ENCODE measurements around the gene TRAPPC13. TPM values are rescaled to one million over a fixed set of nuclear protein-coding genes. Genes with fewer than 3 reads are reported as not detected.

TRAPPC13 gene
- total RNA-seq, 1 donor from 2014 or later, result 23.3 TPM

GRCh38 chr5:65702036-65702435, 77.2 kb downstream of the TRAPPC13 start:
- TF ChIP-seq CTCF (IDR thresholded peaks at IDR 0.05; ENCODE audit: borderline replicate concordance), result no peak
- intact Hi-C loops (cut with micrococcal nuclease), result no loop called here
- no peak for DNase-seq
- Histone ChIP-seq H3K36me3 (peaks cover 31% of the 10 kb centered on the region), H3K9me3 (replicated peaks) (no peaks in the 10 kb centered on the region), H3K4me3 (no peak overlapping the region), H3K4me1 (no peaks in the 10 kb centered on the region), H3K27ac (replicated peaks) (no peak overlapping the region), H3K27me3 (ENCODE audit: low read depth) (no peaks in the 10 kb centered on the region)

- DNase-seq, result no peak
- Histone ChIP-seq H3K27me3 (ENCODE audit: low read depth) (no peaks in the 10 kb centered on the region), H3K4me1 (no peaks in the 10 kb centered on the region), H3K9me3 (replicated peaks) (no peaks in the 10 kb centered on the region), H3K4me3 (no peak overlapping the region), H3K36me3 (peaks cover 31% of the 10 kb centered on the region), H3K27ac (replicated peaks) (no peak overlapping the region)
- TF ChIP-seq CTCF (IDR thresholded peaks at IDR 0.05; ENCODE audit: borderline replicate concordance), result no peak
- intact Hi-C loops (cut with micrococcal nuclease), result no loop called here
Measured at GRCh38 chr5:65704621-65705239, 79.9 kb downstream of the TRAPPC13 start.

DNA sequence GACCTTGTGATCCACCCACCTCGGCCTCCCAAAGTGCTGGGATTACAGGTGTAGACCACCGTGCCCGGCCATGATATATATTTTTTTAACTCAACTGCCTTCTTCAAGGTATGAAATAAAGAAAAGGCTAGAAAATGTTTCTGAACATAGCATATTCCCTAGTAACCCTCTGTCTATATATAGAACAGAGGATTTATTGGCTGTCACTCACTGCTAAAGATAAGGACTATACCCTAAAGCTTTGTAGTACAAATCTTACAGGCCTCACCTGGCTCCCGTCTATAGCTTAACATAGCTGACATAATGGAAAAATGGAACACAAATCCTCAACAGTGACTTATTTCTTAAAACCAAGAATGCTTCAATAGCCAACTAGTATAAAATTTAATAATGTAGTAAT, 82.8 kb downstream of the TRAPPC13 start:
- Histone ChIP-seq H3K27ac (replicated peaks) (no peak overlapping the region), H3K4me3 (no peak overlapping the region), H3K36me3 (peaks cover 36% of the 10 kb centered on the region), H3K4me1 (no peaks in the 10 kb centered on the region), H3K27me3 (ENCODE audit: low read depth) (no peaks in the 10 kb centered on the region), H3K9me3 (replicated peaks) (no peaks in the 10 kb centered on the region)
- TF ChIP-seq CTCF (IDR thresholded peaks at IDR 0.05; ENCODE audit: borderline replicate concordance), result no peak
- no peak for DNase-seq
- intact Hi-C loops (cut with micrococcal nuclease), result no loop called here

DNA sequence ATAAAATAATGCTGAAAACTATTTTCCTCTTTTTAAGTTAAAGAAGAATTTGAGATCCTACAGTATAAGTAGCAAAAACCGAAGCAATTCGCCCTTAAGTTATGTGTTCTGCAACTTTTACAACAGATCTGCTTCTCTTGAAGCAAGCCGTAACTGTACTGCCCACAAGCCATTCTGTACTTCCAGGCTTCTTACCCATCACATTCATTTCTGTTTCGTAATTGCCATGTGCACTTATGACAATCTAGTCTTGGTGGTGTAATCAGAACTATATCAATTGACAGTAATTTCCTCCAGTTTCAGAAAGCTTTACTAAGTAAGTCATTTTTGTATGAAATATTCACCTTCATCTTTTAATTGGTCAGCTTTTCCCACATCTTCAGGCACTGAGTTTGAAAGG, 83.3 kb downstream of the TRAPPC13 start:
- DNase-seq, result no peak
- Histone ChIP-seq H3K4me3 (no peak overlapping the region), H3K27ac (replicated peaks) (no peak overlapping the region), H3K4me1 (no peaks in the 10 kb centered on the region), H3K36me3 (peaks cover 33% of the 10 kb centered on the region), H3K27me3 (ENCODE audit: low read depth) (no peaks in the 10 kb centered on the region), H3K9me3 (replicated peaks) (no peaks in the 10 kb centered on the region)
- intact Hi-C loops (cut with micrococcal nuclease), result no loop called here
- no peak for TF ChIP-seq CTCF (IDR thresholded peaks at IDR 0.05; ENCODE audit: borderline replicate concordance)

Other genes with a start within 250 kb of the TRAPPC13 start
- 1.5 TPM for gene ADAMTS6, start 143.1 kb upstream of the TRAPPC13 start, total RNA-seq
- 0.38 TPM for gene CENPK, start 61.9 kb upstream of the TRAPPC13 start, total RNA-seq
- 19.7 TPM for gene PPWD1, start 61.7 kb upstream of the TRAPPC13 start, total RNA-seq
- gene TRIM23, start 694 bp upstream of the TRAPPC13 start, total RNA-seq, result 19.1 TPM
- 2.4 TPM for gene SHLD3, start within 50 bp of the TRAPPC13 start, total RNA-seq
- gene SGTB, start 97.1 kb downstream of the TRAPPC13 start, total RNA-seq, result 7.1 TPM
- 12.4 TPM for gene NLN, start 97.2 kb downstream of the TRAPPC13 start, total RNA-seq

Measured in left ventricle myocardium inferior (tissue), 1 donor.